GM19351 (cell line): ENCODE data around the gene RNF167.
"Not testable (repeated sequence)": the region's sequence is repeated elsewhere in the genome, so short reads cannot be mapped to it uniquely, and the experiment has no call there.

Experiments
- ATAC-seq: cut with Tn5 transposase; IDR thresholded peaks from one replicate; pipeline ENCODE4 v1.9.1; 2021; ENCODE audit warnings: mild to moderate bottlenecking, moderate library complexity; ENCODE audit not compliant: unreplicated experiment

The RNF167 gene

GRCh38 chr17:4901648-4902344 is 38.3 kb upstream of the RNF167 start:
- ATAC-seq: no peak

GRCh38 chr17:4902540-4902939 is 37.5 kb upstream of the RNF167 start:
- no peak for ATAC-seq

- no peak for ATAC-seq
Observed at GRCh38 chr17:4903051-4903818, 36.8 kb upstream of the RNF167 start, which contains the start of gene CHRNE. Gene CHRNE (minus strand): TSS chr17:4903098. CDS start chr17:4903063, 35 bp downstream.

DNA sequence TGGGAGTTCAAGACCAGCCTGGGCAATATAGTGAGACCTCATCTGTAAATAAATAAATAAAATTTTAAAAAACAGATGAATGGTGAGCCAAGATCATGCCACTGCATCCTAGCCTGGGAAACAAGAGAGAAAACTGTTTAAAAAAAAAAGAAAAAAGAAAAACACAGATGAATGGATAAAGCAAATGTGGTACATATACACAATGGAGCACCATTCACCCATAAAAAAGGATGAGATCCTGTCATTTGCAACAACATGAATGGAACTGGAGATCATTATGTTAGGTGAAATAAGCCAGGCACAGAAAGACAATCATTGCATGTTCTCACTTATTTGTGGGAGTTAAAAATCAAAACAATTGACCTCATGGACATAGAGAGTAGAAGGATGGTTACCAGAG is 33.4 kb upstream of the RNF167 start:
- ATAC-seq: not testable (repeated sequence)

DNA sequence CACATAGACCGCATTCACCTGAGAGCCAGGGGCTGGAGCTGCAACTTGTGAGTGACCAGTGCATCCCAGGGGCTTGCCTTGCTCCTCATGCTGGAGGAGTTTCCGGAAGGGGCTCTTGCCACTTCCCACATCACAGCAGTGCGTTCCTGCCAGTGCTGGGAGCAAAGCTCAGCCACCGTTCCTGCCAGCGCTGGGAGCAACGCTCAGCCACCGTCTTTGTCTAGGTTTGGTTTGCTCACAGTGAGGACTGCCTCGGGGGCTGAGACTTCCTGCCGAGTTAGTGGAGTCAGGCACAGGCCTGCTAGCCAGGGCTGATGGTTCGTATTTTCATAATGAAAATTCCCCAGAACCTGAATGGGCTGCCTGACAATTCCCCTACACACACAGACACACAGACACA is 31.8 kb upstream of the RNF167 start:
- no peak for ATAC-seq

DNA sequence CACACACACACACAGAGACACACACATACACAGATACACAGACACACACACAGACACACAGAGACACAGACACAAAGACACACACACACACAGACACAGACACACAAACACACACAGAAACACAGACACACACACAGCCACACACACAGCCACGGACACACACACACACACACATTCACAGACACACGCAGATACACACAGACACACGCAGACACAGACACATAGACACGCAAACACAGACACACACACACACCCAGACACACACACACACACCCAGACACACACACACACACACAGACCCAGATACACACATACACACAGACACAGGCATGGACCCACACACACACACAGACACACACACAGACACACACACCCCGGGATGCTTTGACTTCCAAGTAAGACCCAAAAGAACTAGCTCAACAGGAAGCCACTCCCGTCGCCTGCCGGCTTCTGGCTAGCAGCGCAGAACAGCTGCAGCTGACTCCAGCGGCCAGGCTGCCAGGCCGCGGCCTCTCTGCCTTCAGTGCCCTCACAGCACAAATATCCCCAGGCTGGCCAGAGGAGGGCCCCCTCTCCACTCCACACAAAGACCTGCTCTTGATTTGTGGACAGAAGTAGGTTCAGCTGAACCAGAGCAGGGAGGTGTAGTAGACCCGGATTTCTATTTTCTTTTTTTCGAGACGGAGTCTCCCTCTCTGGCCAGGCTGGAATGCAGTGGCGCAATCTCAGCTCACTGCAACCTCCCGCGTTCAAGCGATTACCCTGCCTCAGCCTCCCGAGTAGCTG is 31.2 kb upstream of the RNF167 start:
- no peak for ATAC-seq

GRCh38 chr17:4913994-4914393 is 26.1 kb upstream of the RNF167 start:
- no peak for ATAC-seq

GRCh38 chr17:4914551-4914950 is 25.5 kb upstream of the RNF167 start:
- not testable (repeated sequence) for ATAC-seq

GRCh38 chr17:4919511-4920047 is 20.5 kb upstream of the RNF167 start:
- no peak for ATAC-seq

GRCh38 chr17:4920351-4921048 is 19.6 kb upstream of the RNF167 start:
- ATAC-seq: no peak

DNA sequence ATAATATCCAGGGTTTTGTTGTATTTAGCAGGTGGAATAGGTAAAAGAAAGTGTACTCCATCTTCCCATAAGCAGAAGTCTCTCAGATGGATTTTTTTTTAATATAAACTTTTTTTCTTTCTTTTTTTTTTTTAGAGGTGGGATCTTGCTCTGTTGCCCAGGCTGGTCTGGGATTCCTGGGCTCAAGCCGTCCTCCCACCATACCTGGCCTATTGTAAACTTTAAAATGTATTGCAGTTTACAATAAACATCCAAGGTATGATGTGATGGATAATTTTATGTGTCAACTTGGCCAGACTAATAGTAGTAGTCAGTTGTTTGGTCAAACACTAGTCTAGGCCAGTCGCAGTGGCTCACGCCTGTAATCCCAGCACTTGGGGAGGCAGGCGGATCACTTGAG is 18.7 kb upstream of the RNF167 start:
- no peak for ATAC-seq

GRCh38 chr17:4926577-4927335 is 13.3 kb upstream of the RNF167 start:
- ATAC-seq: not testable (repeated sequence)

DNA sequence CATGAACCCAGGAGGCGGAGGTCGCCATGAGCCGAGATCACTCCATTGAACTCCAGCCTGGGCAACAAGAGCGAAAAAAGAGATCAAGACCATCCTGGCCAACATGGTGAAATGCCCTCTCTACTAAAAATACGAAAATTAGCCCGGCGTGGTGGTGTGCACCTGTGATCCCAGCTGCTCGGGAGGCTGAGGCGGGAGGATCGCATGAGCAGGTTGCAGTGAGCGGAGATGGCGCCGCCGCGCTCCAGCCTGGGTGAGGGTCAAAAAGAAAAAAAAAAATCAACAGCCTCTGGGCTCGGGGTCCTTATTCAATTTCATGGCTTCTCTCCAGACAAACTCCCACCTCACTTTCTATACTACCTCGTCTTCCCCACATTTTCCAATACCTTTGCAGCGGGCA is 11.2 kb upstream of the RNF167 start:
- ATAC-seq: no peak

DNA sequence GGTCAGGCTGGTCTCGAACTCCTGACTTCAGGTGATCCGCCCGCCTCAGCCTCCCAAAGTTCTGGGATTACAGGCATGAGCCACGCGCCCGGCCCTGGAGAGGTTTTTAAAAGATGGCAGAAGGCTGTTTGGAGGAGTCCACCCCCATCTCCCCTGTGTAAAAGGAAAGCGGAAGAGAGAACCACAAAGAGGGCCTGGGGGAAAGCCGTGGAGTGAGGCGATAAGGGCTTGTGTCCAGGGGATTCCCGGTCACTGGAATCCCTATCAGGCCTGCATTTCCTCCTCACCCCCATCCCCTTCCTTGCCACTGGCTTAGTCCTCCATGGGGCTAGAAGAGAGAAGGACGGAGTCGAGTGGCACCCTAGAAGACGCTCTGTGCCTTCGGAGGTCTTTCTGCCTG is 8.1 kb upstream of the RNF167 start, which contains the start of gene GP1BA:
GP1BA (plus strand) TSS at position 315 of the 400 bp plus-strand sequence. CDS start 328 bp downstream, outside the sequence.
- ATAC-seq: no peak

- ATAC-seq: no peak
Observed at GRCh38 chr17:4932756-4933155, 7.3 kb upstream of the RNF167 start.

- ATAC-seq: no peak
Observed at GRCh38 chr17:4933646-4934045, 6.4 kb upstream of the RNF167 start.

DNA sequence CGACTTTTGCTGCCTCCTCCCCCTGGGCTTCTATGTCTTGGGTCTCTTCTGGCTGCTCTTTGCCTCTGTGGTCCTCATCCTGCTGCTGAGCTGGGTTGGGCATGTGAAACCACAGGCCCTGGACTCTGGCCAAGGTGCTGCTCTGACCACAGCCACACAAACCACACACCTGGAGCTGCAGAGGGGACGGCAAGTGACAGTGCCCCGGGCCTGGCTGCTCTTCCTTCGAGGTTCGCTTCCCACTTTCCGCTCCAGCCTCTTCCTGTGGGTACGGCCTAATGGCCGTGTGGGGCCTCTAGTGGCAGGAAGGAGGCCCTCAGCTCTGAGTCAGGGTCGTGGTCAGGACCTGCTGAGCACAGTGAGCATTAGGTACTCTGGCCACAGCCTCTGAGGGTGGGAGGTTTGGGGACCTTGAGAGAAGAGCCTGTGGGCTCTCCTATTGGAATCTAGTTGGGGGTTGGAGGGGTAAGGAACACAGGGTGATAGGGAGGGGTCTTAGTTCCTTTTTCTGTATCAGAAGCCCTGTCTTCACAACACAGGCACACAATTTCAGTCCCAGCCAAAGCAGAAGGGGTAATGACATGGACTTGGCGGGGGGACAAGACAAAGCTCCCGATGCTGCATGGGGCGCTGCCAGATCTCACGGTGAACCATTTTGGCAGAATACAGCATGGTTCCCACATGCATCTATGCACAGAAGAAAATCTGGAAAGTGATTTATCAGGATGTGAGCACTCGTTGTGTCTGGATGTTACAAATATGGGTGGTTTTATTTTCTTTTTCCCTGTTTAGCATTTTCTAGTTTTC is 5.7 kb upstream of the RNF167 start:
- ATAC-seq: no peak

DNA sequence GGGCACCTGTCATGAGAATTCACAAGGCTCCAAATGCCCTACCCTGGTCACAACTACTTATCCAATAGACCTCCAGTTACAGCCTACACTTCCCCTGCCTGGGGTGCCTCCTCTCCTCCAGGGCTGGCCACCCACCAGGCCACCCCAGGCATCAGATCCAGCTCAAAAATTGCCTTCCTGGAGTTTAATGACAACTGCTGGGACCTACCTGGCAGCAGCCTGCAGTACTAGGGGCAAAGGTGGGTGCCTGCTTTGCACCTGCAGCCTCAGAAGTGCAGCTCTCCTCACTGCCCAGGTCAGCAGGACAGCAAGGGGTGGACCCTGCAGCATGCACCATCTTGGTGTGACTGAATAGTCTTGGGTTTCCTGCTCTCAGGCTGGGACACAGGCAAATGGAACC is 4.4 kb upstream of the RNF167 start:
- no peak for ATAC-seq

- ATAC-seq: no peak
Observed at GRCh38 chr17:4936436-4936835, 3.6 kb upstream of the RNF167 start.
